H1 (cell line): ENCODE measurements around the gene NR3C2. TPM values are rescaled to one million over a fixed set of nuclear protein-coding genes. Genes with fewer than 3 reads are reported as not detected.

Experiments
- CTCF ChIA-PET: fragments of 300-600 bp; sonication (Branson Sonifier 250); formaldehyde crosslinking; loops from one replicate; lab custom pipeline; 2021; ENCODE audit not compliant: partially characterized antibody; lab: Charles Lee
- POLR2A ChIA-PET: fragments of 300-600 bp; sonication (Branson Sonifier 250); formaldehyde crosslinking; loops from one replicate; lab custom pipeline; 2021; ENCODE audit warnings: inconsistent platforms; ENCODE audit not compliant: partially characterized antibody; lab: Charles Lee
- DNase-seq, 2 experiments: peaks; one replicate each; pipeline versions ENCODE4 v3.0.0 to v3.0.0-alpha.2; 2010 to 2022; ENCODE audit warnings: low spot score in 2 of 2, low read depth in 1 of 2, mixed read lengths in 1 of 2
- FAIRE-seq: peaks from 2 replicates; lab custom pipeline; 2011; peaks lifted over from hg19 to GRCh38; lab: Jason Lieb, UNC
- H2AFZ ChIP-seq: 2 replicates; pipeline ENCODE4 v1.8.1; 2012; ENCODE audit warnings: low read length, inconsistent platforms
- H2AK5ac ChIP-seq: 2 replicates; pipeline ENCODE4 v1.6.1; 2013; ENCODE audit warnings: low read depth, low read length
- H2BK120ac ChIP-seq: replicated peaks from 2 replicates; pipeline ENCODE3; 2013; ENCODE audit warnings: low read depth, low read length, inconsistent platforms
- H2BK12ac ChIP-seq: 2 replicates; pipeline ENCODE4 v1.6.1; 2013; ENCODE audit warnings: low read depth, low read length
- H2BK15ac ChIP-seq: 2 replicates; pipeline ENCODE4 v1.6.1; 2013; ENCODE audit warnings: low read length
- H2BK20ac ChIP-seq: 2 replicates; pipeline ENCODE4 v1.6.1; 2013; ENCODE audit warnings: low read length
- H2BK5ac ChIP-seq: 2 replicates; pipeline ENCODE4 v1.6.1; 2013; ENCODE audit warnings: low read depth, low read length
- H3K14ac ChIP-seq: 2 replicates; pipeline ENCODE4 v1.6.1; 2013; ENCODE audit warnings: inconsistent platforms; ENCODE audit not compliant: insufficient read length
- H3K18ac ChIP-seq: 2 replicates; pipeline ENCODE4 v1.6.1; 2013; ENCODE audit warnings: low read length; ENCODE audit errors: extremely low read depth
- H3K23ac ChIP-seq: 2 replicates; pipeline ENCODE4 v1.6.1; 2013; ENCODE audit warnings: inconsistent platforms; ENCODE audit not compliant: insufficient read length
- H3K23me2 ChIP-seq: 2 replicates; pipeline ENCODE4 v1.6.1; 2013; ENCODE audit warnings: low read depth, low read length
- H3K27ac ChIP-seq: 2 replicates; pipeline ENCODE4 v1.6.1; 2011; ENCODE audit warnings: low read depth, low read length, inconsistent platforms
- H3K27me3 ChIP-seq, 4 experiments: replicated peaks in 1 of 4; 1 replicate in 1 of 4; 2 replicates in 3 of 4; pipeline versions ENCODE4 v1.6.1 to v1.8.1; 2011 to 2013; ENCODE audit warnings: low read length in 3 of 4, mild to moderate bottlenecking in 3 of 4, inconsistent platforms in 2 of 4, mixed read lengths in 2 of 4, moderate library complexity in 1 of 4; ENCODE audit not compliant: control insufficient read depth in 3 of 4, insufficient read depth in 3 of 4; ENCODE audit errors: extremely low read depth in 1 of 4
- H3K36me3 ChIP-seq, 4 experiments: 2 replicates each; pipeline versions ENCODE4 v1.6.1 to v1.8.1; 2011 to 2013; ENCODE audit warnings: mild to moderate bottlenecking in 4 of 4, low read length in 3 of 4, moderate library complexity in 2 of 4, control low read depth in 1 of 4, inconsistent platforms in 1 of 4; ENCODE audit not compliant: insufficient read depth in 4 of 4, control insufficient read depth in 2 of 4
- H3K4ac ChIP-seq: replicated peaks from 2 replicates; pipeline ENCODE3; 2013; ENCODE audit warnings: low read length, low read depth, mixed read lengths, inconsistent platforms; ENCODE audit not compliant: insufficient read length
- H3K4me1 ChIP-seq, 4 experiments: replicated peaks in 1 of 4; 1 replicate in 1 of 4; 2 replicates in 3 of 4; pipeline versions ENCODE4 v1.6.1 to v1.8.1; 2011 to 2013; ENCODE audit warnings: low read length in 3 of 4, inconsistent platforms in 2 of 4, mixed read lengths in 1 of 4; ENCODE audit not compliant: insufficient read depth in 4 of 4, control insufficient read depth in 3 of 4
- H3K4me2 ChIP-seq, 2 experiments: 2 replicates each; pipeline versions ENCODE4 v1.6.1 to v1.8.1; 2011 to 2013; ENCODE audit warnings: low read depth in 2 of 2, low read length in 2 of 2, control low read depth in 1 of 2, inconsistent platforms in 1 of 2, mild to moderate bottlenecking in 1 of 2; ENCODE audit not compliant: insufficient read depth in 1 of 2
- H3K4me3 ChIP-seq, 4 experiments: fragments of 200-600, 300-600 bp in 1 of 4; sonication (generic), shearing (Covaris generic), sonication (Bioruptor Twin) in 1 of 4; 2 replicates each; pipeline versions ENCODE4 v1.5.1 to v1.8.1; 2011 to 2016; ENCODE audit warnings: low read length in 4 of 4, low read depth in 3 of 4, control low read depth in 2 of 4, inconsistent platforms in 2 of 4, mild to moderate bottlenecking in 2 of 4, mixed read lengths in 1 of 4, moderate library complexity in 1 of 4; ENCODE audit not compliant: insufficient read depth in 2 of 4; ENCODE audit errors: extremely low read depth in 1 of 4
- H3K56ac ChIP-seq: replicated peaks from 2 replicates; pipeline ENCODE3; 2013; ENCODE audit warnings: low read depth, mild to moderate bottlenecking, mixed read lengths, low read length, inconsistent platforms; ENCODE audit not compliant: insufficient read length
- H3K79me1 ChIP-seq: 2 replicates; pipeline ENCODE4 v1.6.1; 2013; ENCODE audit warnings: low read depth, low read length, control low read depth
- H3K79me2 ChIP-seq, 2 experiments: 2 replicates each; pipeline versions ENCODE4 v1.6.1 to v1.8.1; 2012 to 2013; ENCODE audit warnings: low read length in 2 of 2, mild to moderate bottlenecking in 2 of 2, inconsistent platforms in 1 of 2; ENCODE audit not compliant: insufficient read depth in 2 of 2, control insufficient read depth in 1 of 2
- H3K9ac ChIP-seq, 4 experiments: replicated peaks in 1 of 4; 1 replicate in 1 of 4; 2 replicates in 3 of 4; pipeline versions ENCODE4 v1.6.1 to v1.8.1; 2011 to 2013; ENCODE audit warnings: low read depth in 3 of 4, low read length in 3 of 4, control low read depth in 2 of 4, mild to moderate bottlenecking in 2 of 4, moderate library complexity in 2 of 4, inconsistent platforms in 1 of 4; ENCODE audit errors: extremely low read depth in 1 of 4
- H3K9me3 ChIP-seq, 2 experiments: 2 replicates each; pipeline versions ENCODE4 v1.6.1 to v1.8.1; 2012 to 2013; ENCODE audit warnings: mild to moderate bottlenecking in 2 of 2, moderate library complexity in 2 of 2, control low read depth in 1 of 2, inconsistent platforms in 1 of 2, low read depth in 1 of 2, low read length in 1 of 2, mixed read lengths in 1 of 2; ENCODE audit not compliant: insufficient read depth in 2 of 2
- H4K20me1 ChIP-seq, 2 experiments: replicated peaks in 1 of 2; 2 replicates each; pipeline versions ENCODE3 to v1.8.1; 2011 to 2013; ENCODE audit warnings: inconsistent platforms in 2 of 2, low read length in 2 of 2, mild to moderate bottlenecking in 1 of 2; ENCODE audit not compliant: insufficient read depth in 2 of 2, control insufficient read depth in 1 of 2
- H4K5ac ChIP-seq: 2 replicates; pipeline ENCODE4 v1.6.1; 2013; ENCODE audit warnings: low read length, low read depth, mixed read lengths, inconsistent platforms; ENCODE audit not compliant: insufficient read length
- H4K8ac ChIP-seq: 2 replicates; pipeline ENCODE4 v1.8.0; 2013; ENCODE audit warnings: mild to moderate bottlenecking, moderate library complexity, low read length, inconsistent platforms; ENCODE audit not compliant: insufficient read depth; ENCODE audit errors: extremely low read depth
- H4K91ac ChIP-seq: replicated peaks from 2 replicates; pipeline ENCODE3; 2013; ENCODE audit warnings: low read length, mixed read lengths, inconsistent platforms; ENCODE audit not compliant: insufficient read length
- CHD1 ChIP-seq: IDR thresholded peaks from 2 replicates; pipeline ENCODE4 v1.6.1; 2012; ENCODE audit warnings: low read depth, low read length, improper control_type of control experiment
- TCF12 ChIP-seq: IDR thresholded peaks from 2 replicates; pipeline ENCODE4 v1.6.1; 2011; ENCODE audit warnings: low read depth, mild to moderate bottlenecking, low read length
- WGBS, 2 experiments: shearing (Covaris generic) in 1 of 2; methylation state at CpG; one replicate each; pipeline versions ENCODE4 v1.1.6 to v1.1.7; 2013 to 2015; ENCODE audit warnings: low lambda C conversion rate in 2 of 2, mixed read lengths in 2 of 2, inconsistent platforms in 1 of 2, low coverage in 1 of 2, missing lambda C conversion rate in 1 of 2; ENCODE audit not compliant: insufficient replicate concordance in 2 of 2, insufficient coverage in 1 of 2, insufficient read length in 1 of 2; ENCODE audit errors: extremely low coverage in 1 of 2, missing lambda C conversion rate in 1 of 2; 5-methylcytosine and 5-hydroxymethylcytosine counted together
- polyA plus RNA-seq, 7 experiments: library from polyadenylated mRNA; depleted of rRNA in 3 of 7; stranded (reverse) in 5 of 7; unstranded in 2 of 7; fragments of >200 nt in 5 of 7; fragments of 200-250 nt in 2 of 7; gene quantifications; 1 replicate in 5 of 7; 2 replicates in 1 of 7; 4 replicates in 1 of 7; pipeline versions ENCODE4 v1.2.1 to v1.2.3, GENCODE V29; 2011 to 2013; ENCODE audit warnings: missing spikeins in 2 of 7, mixed read lengths in 2 of 7
- total RNA-seq: library from RNA; stranded (reverse); fragmentation: NEBNext Ultra II Directional; extraction: Animal tissue kit (Norgen Biotek cat#: 25700); gene quantifications from 2 replicates; pipeline ENCODE4 v1.2.1, GENCODE V29; 2021
- TF ChIP-seq, protein P1 (sequence below): IDR thresholded peaks from 2 replicates; pipeline ENCODE4 v1.6.1; 2012; ENCODE audit warnings: inconsistent platforms

NR3C2 gene
- total and polyA plus RNA-seq, 2 of the 8 experiments (the other 6 are each of a cell fraction or from before 2014, with no cell fraction given) = 0.80 to 3.9 TPM

DNA sequence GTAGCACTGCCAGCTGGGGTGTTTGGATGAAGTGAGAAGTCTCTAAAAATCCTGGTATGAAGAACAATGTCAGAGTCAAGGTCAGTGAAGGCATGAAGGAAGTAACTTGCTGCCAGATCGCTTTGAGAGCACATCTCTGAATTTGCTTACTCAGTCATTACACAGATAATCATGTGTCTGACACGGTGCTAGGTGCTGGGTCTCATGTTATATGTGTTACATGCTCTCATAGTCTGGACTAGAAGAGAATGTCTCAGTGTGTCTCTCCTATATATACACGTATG, 372.4 kb downstream of the NR3C2 start:
- Histone ChIP-seq H3K14ac (no peak overlapping the region), H2BK15ac (no peak overlapping the region), H2BK5ac (no peak overlapping the region), H3K9ac (no peak overlapping the region), H2BK20ac (no peak overlapping the region), H3K4me3 (no peak overlapping the region), H3K79me1 (no peaks in the 10 kb centered on the region; the same call in 1 of the 2 replicates), H3K36me3 (peaks cover 0 to 2% (median 0%) of the 10 kb centered on the region in 4 experiments; a peak in 2 of 8 replicates), H4K20me1 (no peaks in the 10 kb centered on the region), H2AFZ (no peak overlapping the region), H3K79me2 (no peaks in the 10 kb centered on the region), H3K23me2 (no peaks in the 10 kb centered on the region), H3K4me2 (no peak overlapping the region), H2AK5ac (no peak overlapping the region), H3K18ac (no peak overlapping the region), H3K4me1 (peaks cover 0 to 3% (median 0%) of the 10 kb centered on the region in 4 experiments; a peak in 3 of 7 replicates), H2BK120ac (no peak overlapping the region), H3K4ac (no peak overlapping the region), H4K91ac (no peak overlapping the region), H3K27me3 (no peaks in the 10 kb centered on the region), H4K8ac (no peak overlapping the region), H3K9me3 (peaks cover 9 to 14% of the 10 kb centered on the region in 2 experiments), H3K56ac (no peak overlapping the region), H3K27ac (no peak overlapping the region), H4K5ac (no peak overlapping the region), H2BK12ac (no peak overlapping the region), H3K23ac (no peak overlapping the region)
- DNase-seq = no peak
- no peak for FAIRE-seq
- ChIA-PET CTCF (interaction anchor here (0.7 to 1.4 kb wide), 4 partner anchors 13 to 145 kb away, joined by 3 to 4 read pairs (median 3); no protein-coding TSS in a partner anchor), POLR2A (interaction anchor here (0.7 kb wide), 1 partner anchor 13 kb away, joined by 3 read pairs; no protein-coding TSS in a partner anchor)
- 82% methylated on average over 3 of the region's 3 CpGs; no CpG with 5 or more reads in 1 of the 2 experiments for WGBS, 2 experiments
- TF ChIP-seq, protein P1, sequence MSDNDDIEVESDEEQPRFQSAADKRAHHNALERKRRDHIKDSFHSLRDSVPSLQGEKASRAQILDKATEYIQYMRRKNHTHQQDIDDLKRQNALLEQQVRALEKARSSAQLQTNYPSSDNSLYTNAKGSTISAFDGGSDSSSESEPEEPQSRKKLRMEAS = no peak
- no peak for TF ChIP-seq TCF12
- no peak for TF ChIP-seq CHD1
